ENCODE measurements around the gene ULK1. TPM values are rescaled to one million over a fixed set of nuclear protein-coding genes. Genes with fewer than 3 reads are reported as not detected.

The ULK1 gene
- total and polyA plus RNA-seq, 2 of the 13 experiments (the other 11 are each of a cell fraction or from before 2014, with no cell fraction given) = 2.8 to 10.1 TPM

- TF ChIP-seq THAP11 (CRISPR knock-in tag; IDR thresholded peaks at IDR 0.05) = peak; percentile 88
- no peak for TF ChIP-seq RORA (CRISPR knock-in tag; IDR thresholded peaks at IDR 0.05)
- TF ChIP-seq FOXM1 (CRISPR knock-in tag; IDR thresholded peaks at IDR 0.05) = no peak
- TF ChIP-seq XRCC5 (optimal IDR thresholded peaks at IDR 0.05; ENCODE audit: low read length) = peak; percentile 27
- TF ChIP-seq ZBTB49 (CRISPR knock-in tag; IDR thresholded peaks at IDR 0.05; ENCODE audit: borderline replicate concordance) = no peak
- no peak for TF ChIP-seq HDAC2 (CRISPR knock-in tag; IDR thresholded peaks at IDR 0.05)
- no peak for TF ChIP-seq HIC2 (CRISPR knock-in tag; IDR thresholded peaks at IDR 0.05; ENCODE audit: low read depth)
- peak; percentile 62 for TF ChIP-seq GATAD1 (CRISPR knock-in tag; IDR thresholded peaks at IDR 0.05)
- no peak for TF ChIP-seq ZNF704 (CRISPR knock-in tag; IDR thresholded peaks at IDR 0.05; ENCODE audit: borderline replicate concordance)
- TF ChIP-seq ATF4 (CRISPR knock-in tag; IDR thresholded peaks at IDR 0.05) = peak in 1 of 2 experiments; percentile 51; a peak in 1 of 4 replicates
- TF ChIP-seq TIGD3 (CRISPR knock-in tag; IDR thresholded peaks at IDR 0.05; ENCODE audit: borderline replicate concordance) = no peak
- TF ChIP-seq PRMT3 (CRISPR knock-in tag; IDR thresholded peaks at IDR 0.05; ENCODE audit: borderline replicate concordance, low read depth) = no peak
- TF ChIP-seq ZNF850 (CRISPR knock-in tag; conservative IDR thresholded peaks at IDR 0.05) = no peak
These were observed 55.2 kb downstream of the ULK1 start, which contains the start of gene EP400 (continued) for GRCh38 chr12:131949431-131950181.

All from HepG2 (cell line).